Activated CD4-positive, alpha-beta T cell treated with anti-CD3 and anti-CD28 coated beads for 36 hours (primary cell): ENCODE measurements around the gene CD3G. TPM values are rescaled to one million over a fixed set of nuclear protein-coding genes. Genes with fewer than 3 reads are reported as not detected.

Experiments used
- ATAC-seq: fragments of 200-7000 bp; cut with Tn5 transposase; one replicate; pipeline ENCODE4 v1.10.0; 2021; ENCODE audit warnings: mild to moderate bottlenecking, moderate library complexity
- CTCF ChIA-PET: fragments of 350-600 bp; sonication (Branson Sonifier 250); formaldehyde crosslinking; loops from one replicate; lab custom pipeline; 2021; ENCODE audit warnings: antibody characterized with exemption; lab: Charles Lee
- POLR2A ChIA-PET: fragments of 350-600 bp; sonication (Branson Sonifier 250); formaldehyde crosslinking; loops from one replicate; lab custom pipeline; 2021; ENCODE audit warnings: antibody characterized with exemption, inconsistent platforms; lab: Charles Lee
- DNase-seq: peaks from one replicate; pipeline ENCODE4 v3.0.0-alpha.2; 2020
- H3K27ac Mint-ChIP-seq: one replicate; pipeline ENCODE4 v1.8.0; 2021; ENCODE audit warnings: mixed read lengths
- H3K27me3 Mint-ChIP-seq: one replicate; pipeline ENCODE4 v1.8.0; 2021; ENCODE audit warnings: mixed read lengths
- H3K36me3 Mint-ChIP-seq: one replicate; pipeline ENCODE4 v1.8.0; 2021; ENCODE audit warnings: low read depth, mixed read lengths
- H3K4me1 Mint-ChIP-seq: one replicate; pipeline ENCODE4 v1.8.0; 2021; ENCODE audit warnings: mixed read lengths
- H3K4me3 Mint-ChIP-seq: one replicate; pipeline ENCODE4 v1.8.0; 2021; ENCODE audit warnings: mild to moderate bottlenecking, moderate library complexity, mixed read lengths
- H3K9me3 Mint-ChIP-seq: one replicate; pipeline ENCODE4 v1.8.0; 2021; ENCODE audit warnings: low read depth, mixed read lengths
- intact Hi-C, 2 experiments: fragments of 100-400 bp; cut with DNase I in 1 of 2; cut with micrococcal nuclease in 1 of 2; formaldehyde crosslinking; loops; one replicate each; pipeline versions ENCODE4 v1.14.2 to v1.15.1; 2022 to 2024; cut with DNase I, micrococcal nuclease
- total RNA-seq, 2 experiments: library from RNA; stranded (reverse); gene quantifications; one replicate each; pipeline ENCODE4 v1.2.3, GENCODE V29; 2021

CD3G gene
- total RNA-seq, 2 experiments from 2014 or later, result 141 to 146 TPM

GRCh38 chr11:118342503-118343161, 1.5 kb upstream of the CD3G start, which contains the start of gene CD3D:
TSS of gene CD3D (minus strand) at chr11:118342705. CDS start at chr11:118342607, 98 bp downstream.
- DNase-seq, result peak; percentile 84
- POLR2A ChIA-PET, result interaction anchor here (0.6 to 3.8 kb wide), 7 partner anchors 34 to 292 kb away, joined by 3 to 23 read pairs (median 4); partner anchors contain the start of genes CD3E and MPZL3
- ATAC-seq, result peak; percentile 62
- Mint-ChIP-seq H3K36me3 (peaks cover 67% of the 10 kb centered on the region), H3K27me3 (no peaks in the 10 kb centered on the region), H3K27ac (peak within 1 kb of the TSS; percentile 100), H3K9me3 (no peaks in the 10 kb centered on the region), H3K4me1 (peaks cover 53% of the 10 kb centered on the region), H3K4me3 (peak within 1 kb of the TSS; percentile 83)
- CTCF ChIA-PET, result interaction anchor here (0.6 to 2.0 kb wide), 15 partner anchors 10 to 980 kb away, joined by 3 to 15 read pairs (median 5); partner anchors contain the start of gene TREH
- intact Hi-C loops, result loop anchor here (1.0 to 5.0 kb wide), 7 partner anchors 38 to 585 kb away; partner anchors contain the start of genes ATP5MG (in 2 of the 2), BCL9L (in 1 of the 2) and CD3E (in 1 of the 2)

DNA sequence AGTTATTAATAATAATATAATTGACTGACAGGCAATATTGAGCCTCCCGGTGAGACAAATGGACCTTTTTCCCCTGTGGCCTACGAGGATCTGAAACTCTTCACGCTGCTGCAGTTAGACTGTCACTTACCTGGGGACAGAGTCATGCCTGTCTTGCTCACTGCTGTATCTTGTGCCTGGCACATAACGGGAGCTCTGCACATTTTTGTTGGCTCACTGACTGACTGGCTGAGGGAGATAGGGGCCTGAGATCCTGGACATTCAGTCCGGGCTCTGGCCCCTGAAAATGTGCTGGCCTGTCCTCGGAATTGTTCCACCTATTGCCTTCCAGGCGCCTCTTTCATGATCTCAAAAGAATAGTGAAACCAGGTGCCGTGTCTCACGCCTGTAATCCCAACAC, 896 bp upstream of the CD3G start:
- Mint-ChIP-seq H3K36me3 (peaks cover 65% of the 10 kb centered on the region), H3K27ac (peak overlapping the region; percentile 100), H3K4me1 (peaks cover 54% of the 10 kb centered on the region), H3K4me3 (peak overlapping the region; percentile 83), H3K9me3 (no peaks in the 10 kb centered on the region), H3K27me3 (no peaks in the 10 kb centered on the region)
- peak; percentile 64 for DNase-seq
- intact Hi-C loops, result loop anchor here (2.0 to 5.0 kb wide), 6 partner anchors 58 to 584 kb away; partner anchors contain the start of genes ATP5MG (in 2 of the 2) and BCL9L (in 1 of the 2)
- ATAC-seq, result peak; percentile 31
- ChIA-PET POLR2A (interaction anchor here (0.7 to 3.8 kb wide), 4 partner anchors 39 to 292 kb away, joined by 3 to 23 read pairs (median 4); partner anchors contain the start of genes CD3E and MPZL3), CTCF (interaction anchor here (0.5 to 2.0 kb wide), 9 partner anchors 9 to 526 kb away, joined by 3 to 14 read pairs (median 5); no protein-coding TSS in a partner anchor)

- DNase-seq, result no peak
- CTCF ChIA-PET, result interaction anchor here (0.7 kb wide), 1 partner anchor 169 kb away, joined by 3 read pairs; no protein-coding TSS in a partner anchor
Observed at GRCh38 chr11:118349475-118349874, 5.3 kb downstream of the CD3G start.

GRCh38 chr11:118353084-118353710, 9.1 kb downstream of the CD3G start:
- CTCF ChIA-PET, result interaction anchor here (0.6 to 3.3 kb wide), 15 partner anchors 9 to 181 kb away, joined by 3 to 18 read pairs (median 6); partner anchors contain the start of genes ATP5MG, CD3D and CD3E
- Mint-ChIP-seq H3K4me3 (no peak overlapping the region), H3K36me3 (peaks cover 49% of the 10 kb centered on the region), H3K9me3 (no peaks in the 10 kb centered on the region), H3K27me3 (no peaks in the 10 kb centered on the region), H3K4me1 (peaks cover 28% of the 10 kb centered on the region), H3K27ac (no peak overlapping the region)
- DNase-seq (no peak), ATAC-seq (no peak)
- intact Hi-C loops, result loop anchor here (1.0 to 5.0 kb wide), 3 partner anchors 57 to 206 kb away; no protein-coding TSS in a partner anchor
- POLR2A ChIA-PET, result no interaction called here

More at GRCh38 chr11:118349475-118349874, 5.3 kb downstream of the CD3G start:
- H3K4me1 Mint-ChIP-seq, result peaks cover 56% of the 10 kb centered on the region
- no peaks in the 10 kb centered on the region for H3K27me3 Mint-ChIP-seq
- intact Hi-C loops, result no loop called here
- peak overlapping the region; percentile 52 for H3K27ac Mint-ChIP-seq
- no peak overlapping the region for H3K4me3 Mint-ChIP-seq
- peak; percentile 11 for ATAC-seq
- POLR2A ChIA-PET, result no interaction called here
- H3K36me3 Mint-ChIP-seq, result peaks cover 73% of the 10 kb centered on the region
- no peaks in the 10 kb centered on the region for H3K9me3 Mint-ChIP-seq

- CTCF ChIA-PET, result interaction anchor here (0.6 to 1.3 kb wide), 3 partner anchors 101 to 791 kb away, joined by 3 to 4 read pairs (median 3); no protein-coding TSS in a partner anchor
- peaks cover 40% of the 10 kb centered on the region for H3K4me1 Mint-ChIP-seq
- peak overlapping the region; percentile 67 for H3K27ac Mint-ChIP-seq
- ATAC-seq (no peak), DNase-seq (no peak)
- intact Hi-C loops, result loop anchor here in 1 of 2 experiments (2.0 kb wide), 2 partner anchors 79 to 215 kb away; partner anchors contain the start of genes ARCN1 and KMT2A
- no peak overlapping the region for H3K4me3 Mint-ChIP-seq
- POLR2A ChIA-PET, result no interaction called here
- H3K36me3 Mint-ChIP-seq, result peaks cover 18% of the 10 kb centered on the region
- H3K27me3 Mint-ChIP-seq, result no peaks in the 10 kb centered on the region
- H3K9me3 Mint-ChIP-seq, result no peaks in the 10 kb centered on the region
Observed at GRCh38 chr11:118358071-118358470, 13.9 kb downstream of the CD3G start.

DNA sequence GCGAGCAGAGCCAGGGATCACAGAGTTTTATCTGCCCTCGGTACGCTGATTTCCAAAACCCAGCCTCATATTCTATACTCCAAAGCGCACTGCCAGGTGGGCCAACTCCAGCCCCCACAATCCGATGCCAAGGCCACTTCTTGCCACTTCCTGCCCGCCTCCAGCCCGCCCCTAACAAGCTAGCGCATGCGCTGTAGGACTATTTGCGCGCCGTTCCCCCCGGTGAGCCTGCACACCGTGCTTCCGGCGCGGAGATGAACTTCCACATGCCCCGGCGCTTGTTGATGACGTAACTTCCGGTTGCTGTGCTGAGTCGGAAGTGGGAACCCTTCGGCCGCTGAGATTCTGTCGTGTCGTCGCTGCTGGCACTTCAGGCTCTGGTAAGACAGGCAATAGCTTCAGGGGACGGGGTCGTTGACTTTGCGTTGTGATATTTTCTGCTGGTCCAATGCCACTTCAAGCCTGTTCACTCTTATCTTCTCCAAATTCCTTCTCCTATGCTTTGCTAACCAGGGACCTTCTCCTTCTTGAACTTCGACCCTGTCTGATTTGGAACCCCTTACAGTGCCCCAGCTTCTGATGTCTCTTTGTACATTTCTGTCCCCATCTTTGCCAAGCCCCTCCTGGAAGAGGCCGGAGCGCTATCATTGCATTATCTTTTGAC, 15.3 kb downstream of the CD3G start, which contains the start of gene UBE4A:
UBE4A (plus strand) TSS at position 306 of the 664 bp plus-strand sequence. CDS start 5,481 bp downstream, outside the sequence.
- Mint-ChIP-seq H3K27me3 (no peaks in the 10 kb centered on the region), H3K9me3 (no peaks in the 10 kb centered on the region), H3K36me3 (peaks cover 14% of the 10 kb centered on the region), H3K4me3 (peak within 1 kb of the TSS; percentile 100), H3K4me1 (peaks cover 43% of the 10 kb centered on the region), H3K27ac (peak within 1 kb of the TSS; percentile 97)
- peak; percentile 99 for DNase-seq
- peak; percentile 96 for ATAC-seq
- CTCF ChIA-PET, result interaction anchor here (0.6 to 2.1 kb wide), 12 partner anchors 9 to 233 kb away, joined by 3 to 9 read pairs (median 4); partner anchors contain the start of gene ATP5MG
- intact Hi-C loops, result loop anchor here (1.0 to 2.0 kb wide), 8 partner anchors 14 to 659 kb away; partner anchors contain the start of genes ARCN1 (in 1 of the 2), ATP5MG (in 1 of the 2), KMT2A (in 1 of the 2) and RPS25 (in 1 of the 2)
- POLR2A ChIA-PET, result interaction anchor here (0.6 to 1.5 kb wide), 3 partner anchors 43 to 119 kb away, joined by 3 to 5 read pairs (median 5); no protein-coding TSS in a partner anchor

GRCh38 chr11:118364956-118365615, 20.9 kb downstream of the CD3G start:
- ATAC-seq (no peak), DNase-seq (no peak)
- Mint-ChIP-seq H3K27ac (no peak overlapping the region), H3K36me3 (peaks cover 42% of the 10 kb centered on the region), H3K4me1 (peaks cover 33% of the 10 kb centered on the region), H3K27me3 (no peaks in the 10 kb centered on the region), H3K4me3 (no peak overlapping the region), H3K9me3 (no peaks in the 10 kb centered on the region)
- ChIA-PET CTCF (interaction anchor here (0.7 to 2.6 kb wide), 10 partner anchors 12 to 194 kb away, joined by 3 to 8 read pairs (median 4); partner anchors contain the start of gene CD3D), POLR2A (no interaction called here)
- intact Hi-C loops, result no loop called here

GRCh38 chr11:118366287-118366686, 22.1 kb downstream of the CD3G start:
- no peak overlapping the region for H3K27ac Mint-ChIP-seq
- CTCF ChIA-PET, result interaction anchor here (0.7 to 1.0 kb wide), 4 partner anchors 18 to 73 kb away, joined by 3 to 4 read pairs (median 4); partner anchors contain the start of gene CD3E
- DNase-seq (no peak), ATAC-seq (no peak)
- H3K36me3 Mint-ChIP-seq, result peaks cover 46% of the 10 kb centered on the region
- no peaks in the 10 kb centered on the region for H3K9me3 Mint-ChIP-seq
- no peaks in the 10 kb centered on the region for H3K27me3 Mint-ChIP-seq
- H3K4me1 Mint-ChIP-seq, result peaks cover 24% of the 10 kb centered on the region
- POLR2A ChIA-PET, result no interaction called here
- H3K4me3 Mint-ChIP-seq, result no peak overlapping the region
- intact Hi-C loops, result no loop called here

DNA sequence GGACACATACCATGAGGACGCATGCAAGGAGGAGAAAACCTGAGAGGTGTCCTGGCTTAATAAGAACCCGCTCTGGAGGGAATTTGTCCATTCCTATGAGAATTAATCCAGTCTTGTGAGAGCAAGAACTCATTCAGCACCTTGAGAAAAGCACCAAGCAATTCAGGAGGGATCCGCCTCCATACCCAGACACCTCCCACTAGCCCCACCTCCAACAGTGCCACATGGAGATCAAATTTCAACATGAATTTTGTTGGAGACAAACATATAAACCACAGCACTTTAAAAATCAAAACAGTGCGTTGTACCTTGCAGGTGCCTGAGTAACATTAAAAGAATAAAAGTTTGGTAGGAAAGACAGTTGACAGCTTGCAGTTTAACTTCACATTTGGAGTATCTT, 26.6 kb downstream of the CD3G start:
- no peak for DNase-seq
- Mint-ChIP-seq H3K36me3 (peaks cover 61% of the 10 kb centered on the region), H3K9me3 (no peaks in the 10 kb centered on the region), H3K27ac (no peak overlapping the region), H3K4me3 (no peak overlapping the region), H3K4me1 (peaks cover 3% of the 10 kb centered on the region), H3K27me3 (no peaks in the 10 kb centered on the region)
- ChIA-PET POLR2A (no interaction called here), CTCF (interaction anchor here (0.6 kb wide), 1 partner anchor 172 kb away, joined by 3 read pairs; no protein-coding TSS in a partner anchor)
- intact Hi-C loops, result no loop called here
- ATAC-seq, result no peak

GRCh38 chr11:118373263-118373662, 29.1 kb downstream of the CD3G start:
- peaks cover 69% of the 10 kb centered on the region for H3K36me3 Mint-ChIP-seq
- CTCF ChIA-PET, result interaction anchor here (0.5 to 2.6 kb wide), 5 partner anchors 10 to 268 kb away, joined by 3 to 8 read pairs (median 3); no protein-coding TSS in a partner anchor

More at GRCh38 chr11:118373263-118373662, 29.1 kb downstream of the CD3G start:
- intact Hi-C loops, result no loop called here
- Mint-ChIP-seq H3K9me3 (no peaks in the 10 kb centered on the region), H3K4me3 (no peak overlapping the region), H3K27ac (no peak overlapping the region), H3K4me1 (peaks cover 8% of the 10 kb centered on the region), H3K27me3 (no peaks in the 10 kb centered on the region)
- POLR2A ChIA-PET, result no interaction called here
- ATAC-seq (no peak), DNase-seq (no peak)
